Muscle of leg (tissue), 11 donors: Measurements from ENCODE around the gene CMPK1. TPM values are rescaled to one million over a fixed set of nuclear protein-coding genes. Genes with fewer than 3 reads are reported as not detected.
"Not testable (repeated sequence)": the region's sequence is repeated elsewhere in the genome, so short reads cannot be mapped to it uniquely, and the experiment has no call there.

Experiments used
- DNase-seq: peaks from one replicate; pipeline ENCODE4 v3.0.0; 2013
- H3K27ac ChIP-seq: one replicate; pipeline ENCODE4 v1.5.1; 2013; ENCODE audit warnings: mild to moderate bottlenecking, low read length, control low read depth
- H3K27me3 ChIP-seq: one replicate; pipeline ENCODE4 v1.6.1; 2013; ENCODE audit warnings: low read length; ENCODE audit not compliant: control insufficient read depth, insufficient read depth
- H3K36me3 ChIP-seq: one replicate; pipeline ENCODE4 v1.6.1; 2013; ENCODE audit warnings: low read length; ENCODE audit not compliant: control insufficient read depth, insufficient read depth
- H3K4me1 ChIP-seq: one replicate; pipeline ENCODE4 v1.6.1; 2013; ENCODE audit warnings: low read length; ENCODE audit not compliant: control insufficient read depth, insufficient read depth
- H3K4me3 ChIP-seq: one replicate; pipeline ENCODE4 v1.5.1; 2013; ENCODE audit warnings: low read length, control low read depth
- H3K9me3 ChIP-seq: replicated peaks from 2 replicates; pipeline ENCODE4 v1.6.1; 2013; ENCODE audit warnings: low read depth, low read length; ENCODE audit not compliant: control insufficient read depth
- WGBS: methylation state at CpG from one replicate; pipeline ENCODE4 v1.1.5; 2013; ENCODE audit warnings: missing lambda C conversion rate; ENCODE audit not compliant: insufficient coverage; 5-methylcytosine and 5-hydroxymethylcytosine counted together
- polyA plus RNA-seq, 8 donors: library from polyadenylated mRNA; unstranded; fragments of 120-200 nt; gene quantifications; one replicate each; pipeline versions ENCODE4 v1.2.1 to v1.2.3, GENCODE V29; 2013; ENCODE audit warnings: inconsistent platforms in 1 of 8, low replicate concordance in 1 of 8; ENCODE audit not compliant: insufficient read length in 8 of 8, insufficient read depth in 1 of 8
- total RNA-seq: library from RNA; stranded (reverse); fragments of 120-200 nt; gene quantifications from one replicate; pipeline ENCODE4 v1.2.4, GENCODE V29; 2013

The CMPK1 gene
- total and polyA plus RNA-seq, 9 donors: 52.2 to 77.6 (median 69.1) TPM

DNA sequence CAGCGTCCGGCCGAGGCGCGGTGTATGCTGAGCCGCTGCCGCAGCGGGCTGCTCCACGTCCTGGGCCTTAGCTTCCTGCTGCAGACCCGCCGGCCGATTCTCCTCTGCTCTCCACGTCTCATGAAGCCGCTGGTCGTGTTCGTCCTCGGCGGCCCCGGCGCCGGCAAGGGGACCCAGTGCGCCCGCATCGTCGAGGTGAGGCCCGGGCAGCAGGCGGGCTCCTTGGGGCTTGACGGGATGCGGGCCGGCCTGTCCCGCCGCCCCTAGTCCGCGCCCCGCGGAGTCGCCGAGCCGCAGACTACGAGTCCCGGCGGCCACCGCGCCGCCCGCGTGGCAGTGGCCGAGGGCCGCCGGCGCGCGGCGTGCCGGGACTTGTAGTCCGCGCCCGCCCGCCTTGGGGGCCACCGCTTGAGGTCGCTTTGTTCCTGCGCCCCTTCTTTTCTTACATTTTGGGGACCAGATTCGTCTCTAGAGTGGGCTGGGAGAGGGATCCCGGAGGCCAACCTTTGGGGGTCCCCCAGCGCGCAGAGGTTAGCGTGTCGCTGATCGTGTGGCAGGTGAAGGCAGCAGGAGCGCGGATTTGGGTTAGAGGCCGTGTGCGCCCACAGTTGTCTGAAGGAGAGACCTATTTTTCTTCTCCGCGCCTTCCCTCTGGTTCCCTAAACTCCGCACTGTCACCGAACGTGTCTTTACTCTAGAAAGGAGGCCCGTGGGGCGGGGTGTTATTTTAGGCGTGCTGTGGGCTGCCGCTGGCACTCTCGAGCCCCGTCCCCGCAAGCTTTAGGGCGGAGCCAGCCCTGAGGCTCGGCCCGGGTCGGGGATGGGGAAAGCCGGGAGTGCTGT lies 553 bp downstream of the CMPK1 start:
- Histone ChIP-seq H3K4me1 (peaks cover 17% of the 10 kb centered on the region), H3K36me3 (peaks cover 3% of the 10 kb centered on the region), H3K4me3 (peak overlapping the region; percentile 97), H3K9me3 (no peaks in the 10 kb centered on the region), H3K27ac (peak overlapping the region; percentile 99), H3K27me3 (no peaks in the 10 kb centered on the region)
- peak; percentile 94 for DNase-seq
- WGBS: under 1% methylated on average over 80 of the region's 90 CpGs

GRCh38 chr1:47334765-47335435 lies 1.3 kb downstream of the CMPK1 start:
- H3K4me1 ChIP-seq: peaks cover 17% of the 10 kb centered on the region
- H3K27ac ChIP-seq: peak overlapping the region; percentile 99
- peak overlapping the region; percentile 97 for H3K4me3 ChIP-seq
- H3K9me3 ChIP-seq: no peaks in the 10 kb centered on the region
- no peaks in the 10 kb centered on the region for H3K27me3 ChIP-seq
- peaks cover 3% of the 10 kb centered on the region for H3K36me3 ChIP-seq
- WGBS: 55% methylated on average over 6 of the region's 9 CpGs
- peak; percentile 21 for DNase-seq

DNA sequence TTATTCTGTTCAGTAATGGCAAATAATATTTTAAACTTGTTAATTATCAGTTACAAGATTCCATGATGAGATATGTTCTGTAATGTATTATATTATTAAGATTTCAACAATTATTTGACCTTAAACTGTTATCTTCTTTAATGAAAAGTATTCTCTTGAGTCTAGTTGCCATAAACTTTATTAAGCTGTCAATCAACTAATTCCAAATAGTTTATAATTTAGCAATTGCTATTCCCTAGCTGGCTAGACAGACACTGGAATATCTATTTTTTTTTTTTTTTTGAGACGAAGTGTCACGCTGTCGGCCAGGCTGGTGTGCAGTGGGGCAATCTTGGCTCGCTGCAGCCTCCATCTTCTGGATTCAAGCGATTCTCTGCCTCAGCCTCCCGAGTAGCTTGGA lies 3.8 kb downstream of the CMPK1 start:
- no peak for DNase-seq
- no CpG with 5 or more reads among the region's 6 CpGs for WGBS
- Histone ChIP-seq H3K27me3 (no peaks in the 10 kb centered on the region), H3K27ac (no peak overlapping the region), H3K4me3 (no peak overlapping the region), H3K4me1 (peaks cover 13% of the 10 kb centered on the region), H3K9me3 (no peaks in the 10 kb centered on the region), H3K36me3 (peaks cover 3% of the 10 kb centered on the region)

DNA sequence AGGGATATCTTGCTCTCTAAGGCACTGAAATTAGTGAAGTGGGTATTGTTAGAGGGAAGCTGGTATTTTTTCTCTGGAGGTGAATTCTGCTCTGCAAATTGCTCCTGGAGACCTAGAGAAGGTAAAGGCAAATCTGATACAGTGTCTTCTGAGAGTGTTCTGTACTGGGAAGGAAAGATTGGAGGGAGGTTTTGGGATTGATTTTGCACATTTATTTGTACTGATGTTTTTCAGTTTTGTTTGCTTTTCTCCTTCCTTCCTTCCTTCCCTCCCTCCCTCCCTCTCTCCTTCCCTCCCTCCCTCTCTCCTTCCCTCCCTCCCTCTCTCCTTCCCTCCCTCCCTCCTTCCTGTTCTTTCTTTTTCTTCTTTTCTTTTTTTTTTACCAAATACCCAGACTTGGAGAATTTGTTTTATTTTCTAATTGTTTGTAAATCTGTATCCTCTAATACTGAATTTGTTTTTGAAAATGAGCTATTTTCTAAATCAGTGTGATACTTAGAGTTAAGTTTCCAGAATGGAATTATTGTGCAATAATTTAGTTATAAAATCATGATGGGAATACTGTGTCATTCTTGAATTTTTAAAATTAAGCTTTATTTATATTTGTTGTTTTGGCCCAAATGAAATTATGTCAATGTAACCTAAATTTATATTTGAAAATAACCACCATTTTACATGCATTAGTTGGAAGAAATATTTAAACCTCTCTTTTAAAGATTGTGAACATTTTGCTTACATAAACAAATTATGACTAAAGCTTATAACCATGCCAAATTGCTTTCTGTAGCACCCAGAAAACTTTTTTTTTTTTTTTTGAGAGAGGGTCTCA lies 4.9 kb downstream of the CMPK1 start:
- DNase-seq: no peak
- H3K36me3 ChIP-seq: peaks cover 3% of the 10 kb centered on the region
- no peaks in the 10 kb centered on the region for H3K27me3 ChIP-seq
- H3K9me3 ChIP-seq: no peaks in the 10 kb centered on the region
- H3K4me1 ChIP-seq: peaks cover 3% of the 10 kb centered on the region
- H3K27ac ChIP-seq: no peak overlapping the region
- H3K4me3 ChIP-seq: no peak overlapping the region

GRCh38 chr1:47340227-47340626 lies 6.6 kb downstream of the CMPK1 start:
- Histone ChIP-seq H3K27ac (no peak overlapping the region), H3K27me3 (no peaks in the 10 kb centered on the region), H3K9me3 (no peaks in the 10 kb centered on the region), H3K36me3 (peaks cover 3% of the 10 kb centered on the region), H3K4me3 (no peak overlapping the region), H3K4me1 (peaks cover 2% of the 10 kb centered on the region)
- DNase-seq: no peak
- WGBS: no CpG with 5 or more reads among the region's 4 CpGs

GRCh38 chr1:47346979-47347378 lies 13.4 kb downstream of the CMPK1 start:
- not testable (repeated sequence) for H3K27ac ChIP-seq, DNase-seq, H3K27me3 ChIP-seq, H3K9me3 ChIP-seq, H3K4me3 ChIP-seq, H3K4me1 ChIP-seq, H3K36me3 ChIP-seq
- 100% methylated on average over 5 of the region's 5 CpGs for WGBS

GRCh38 chr1:47347735-47348134 lies 14.1 kb downstream of the CMPK1 start:
- Histone ChIP-seq H3K4me3 (no peak overlapping the region), H3K27me3 (no peaks in the 10 kb centered on the region), H3K4me1 (no peaks in the 10 kb centered on the region), H3K27ac (no peak overlapping the region), H3K36me3 (peaks cover 4% of the 10 kb centered on the region), H3K9me3 (no peaks in the 10 kb centered on the region)
- no peak for DNase-seq
- WGBS: 91% methylated on average over 4 of the region's 9 CpGs

DNA sequence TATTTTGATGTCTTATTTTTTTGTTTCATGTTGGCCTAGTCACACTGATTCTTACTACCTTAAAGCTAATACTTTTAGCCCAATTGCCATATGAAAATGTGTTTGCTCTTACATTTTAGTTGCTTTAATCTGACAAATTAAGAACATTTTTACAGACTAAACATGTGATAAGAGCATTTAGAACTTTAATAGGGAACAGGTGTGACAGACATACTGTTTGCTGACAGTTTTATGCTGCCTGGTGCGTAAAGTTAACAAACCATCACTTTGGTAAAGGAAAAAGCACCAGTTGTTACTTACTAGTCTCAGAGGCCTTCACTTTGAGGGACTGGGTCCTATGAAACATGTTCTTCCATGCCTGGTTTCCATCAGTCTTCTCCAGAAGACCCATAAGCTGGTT lies 14.7 kb downstream of the CMPK1 start:
- no peak overlapping the region for H3K27ac ChIP-seq
- H3K4me3 ChIP-seq: no peak overlapping the region
- WGBS: 86% methylated on average over 1 of the region's 1 CpG
- peaks cover 4% of the 10 kb centered on the region for H3K36me3 ChIP-seq
- no peak for DNase-seq
- no peaks in the 10 kb centered on the region for H3K4me1 ChIP-seq
- H3K9me3 ChIP-seq: no peaks in the 10 kb centered on the region
- no peaks in the 10 kb centered on the region for H3K27me3 ChIP-seq

GRCh38 chr1:47351305-47351704 lies 17.7 kb downstream of the CMPK1 start:
- no peak overlapping the region for H3K27ac ChIP-seq
- H3K27me3 ChIP-seq: no peaks in the 10 kb centered on the region
- no peaks in the 10 kb centered on the region for H3K4me1 ChIP-seq
- H3K36me3 ChIP-seq: peaks cover 4% of the 10 kb centered on the region
- no peak overlapping the region for H3K4me3 ChIP-seq
- WGBS: no CpG with 5 or more reads among the region's 2 CpGs
- no peaks in the 10 kb centered on the region for H3K9me3 ChIP-seq
- DNase-seq: no peak

DNA sequence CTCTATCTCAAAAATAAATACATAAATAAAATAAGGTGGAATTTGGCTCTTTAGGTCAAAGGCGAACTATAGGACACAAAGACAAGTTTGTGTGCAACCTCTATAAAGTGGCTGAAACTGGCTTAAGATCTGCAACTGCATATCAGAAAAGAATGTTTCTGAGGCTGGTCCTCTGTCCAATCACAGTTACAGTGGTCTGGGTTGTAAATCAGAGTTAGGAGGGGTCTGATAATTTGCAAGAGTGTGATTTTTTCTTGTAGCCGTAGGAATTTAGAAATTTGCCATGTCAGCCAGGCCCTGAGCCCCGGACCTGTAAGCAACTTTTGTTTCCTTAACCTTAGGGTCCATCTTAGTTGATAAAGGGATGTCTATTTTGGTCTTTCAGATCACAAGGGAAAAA lies 27.8 kb downstream of the CMPK1 start:
- no peak for DNase-seq
- Histone ChIP-seq H3K27ac (no peak overlapping the region), H3K9me3 (no peaks in the 10 kb centered on the region), H3K4me1 (no peaks in the 10 kb centered on the region), H3K36me3 (no peaks in the 10 kb centered on the region), H3K4me3 (no peak overlapping the region), H3K27me3 (no peaks in the 10 kb centered on the region)
- WGBS: 88% methylated on average over 3 of the region's 3 CpGs
